ENCODE data around the gene PMFBP1.

GRCh38 chr16:72132726-72133125 lies 39.2 kb downstream of the PMFBP1 start:
- TF ChIP-seq CTCF (IDR thresholded peaks at IDR 0.05; ENCODE audit: insufficient read depth, low read depth, low read length) (no peak), EZH2 (IDR thresholded peaks at IDR 0.05; ENCODE audit: insufficient read depth, low read length) (no peak)
